Left kidney (tissue), 2 donors: Measurements from ENCODE around the gene SHROOM1. TPM values are rescaled to one million over a fixed set of nuclear protein-coding genes. Genes with fewer than 3 reads are reported as not detected.
"Not testable (repeated sequence)": the region's sequence is repeated elsewhere in the genome, so short reads cannot be mapped to it uniquely, and the experiment has no call there.

Source experiments
- DNase-seq: peaks from one replicate; pipeline ENCODE4 v3.0.0-alpha.2; 2013
- polyA plus RNA-seq: library from polyadenylated mRNA; unstranded; fragments of 120-200 nt; gene quantifications from one replicate; pipeline ENCODE4 v1.2.1, GENCODE V29; 2013; ENCODE audit not compliant: insufficient read length

SHROOM1 gene
- polyA plus RNA-seq, 1 donor, result 19.4 TPM

- no peak for DNase-seq
Observed at GRCh38 chr5:132807163-132807838, 23.1 kb downstream of the SHROOM1 start.

- DNase-seq, result not testable (repeated sequence)
Observed at GRCh38 chr5:132806804-132807162, 23.7 kb downstream of the SHROOM1 start.

DNA sequence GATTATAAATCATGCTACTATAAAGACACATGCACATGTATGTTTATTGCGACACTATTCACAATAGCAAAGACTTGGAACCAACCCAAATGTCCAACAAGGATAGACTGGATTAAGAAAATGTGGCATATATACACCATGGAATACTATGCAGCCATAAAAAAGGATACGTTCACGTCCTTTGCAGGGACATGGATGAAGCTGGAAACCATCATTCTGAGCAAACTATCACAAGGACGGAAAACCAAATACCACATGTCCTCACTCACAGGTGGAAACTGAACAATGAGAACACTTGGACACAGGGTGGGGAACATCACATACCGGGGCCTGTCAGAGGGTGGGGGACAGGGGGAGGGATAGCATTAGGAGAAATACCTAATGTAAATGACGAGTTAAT lies 24.6 kb downstream of the SHROOM1 start:
- not testable (repeated sequence) for DNase-seq

- DNase-seq, result not testable (repeated sequence)
Observed at GRCh38 chr5:132804219-132804618, 26.2 kb downstream of the SHROOM1 start.

GRCh38 chr5:132802685-132803066 lies 27.8 kb downstream of the SHROOM1 start:
- DNase-seq, result not testable (repeated sequence)

GRCh38 chr5:132802044-132802684 lies 28.3 kb downstream of the SHROOM1 start:
- no peak for DNase-seq

DNA sequence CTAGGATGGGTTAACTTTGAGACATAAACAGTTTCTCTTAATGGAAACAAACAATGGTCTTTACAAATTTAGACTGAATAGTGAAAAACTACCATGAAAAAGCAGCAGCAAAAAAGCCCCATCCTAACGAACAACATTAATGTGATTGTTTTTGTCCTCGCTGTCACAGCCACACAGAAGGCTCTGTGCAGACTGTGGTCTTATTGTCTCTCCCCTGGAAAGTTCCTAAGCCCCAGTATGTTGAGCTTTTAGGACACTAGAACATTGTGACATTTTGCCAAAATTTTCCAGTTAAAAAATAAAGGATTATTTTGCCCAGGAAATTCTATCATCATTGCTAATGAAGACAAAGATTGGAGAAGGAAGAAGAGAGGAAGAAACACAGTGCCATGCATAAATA lies 29.9 kb downstream of the SHROOM1 start:
- no peak for DNase-seq

GRCh38 chr5:132799392-132799791 lies 31.1 kb downstream of the SHROOM1 start:
- no peak for DNase-seq

DNA sequence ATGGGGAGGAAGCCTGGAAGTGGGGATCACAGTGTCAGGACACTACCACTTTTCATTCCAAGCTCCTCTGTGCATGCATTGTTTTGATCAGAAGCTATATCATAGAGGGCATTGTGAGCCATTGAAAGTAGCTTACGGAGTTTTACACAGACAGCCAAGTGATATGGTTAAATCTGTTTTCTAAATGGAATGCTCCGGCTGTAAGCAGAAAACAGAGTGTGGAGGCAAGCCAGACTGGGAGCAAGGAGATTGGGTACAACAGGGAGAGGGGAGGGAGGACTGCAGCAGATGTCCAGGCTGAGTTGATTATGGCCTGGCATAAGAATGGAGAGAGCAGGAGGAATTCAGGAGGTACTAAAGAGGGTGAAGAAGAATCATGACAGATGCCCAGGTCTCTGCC lies 32.8 kb downstream of the SHROOM1 start:
- DNase-seq, result no peak

DNA sequence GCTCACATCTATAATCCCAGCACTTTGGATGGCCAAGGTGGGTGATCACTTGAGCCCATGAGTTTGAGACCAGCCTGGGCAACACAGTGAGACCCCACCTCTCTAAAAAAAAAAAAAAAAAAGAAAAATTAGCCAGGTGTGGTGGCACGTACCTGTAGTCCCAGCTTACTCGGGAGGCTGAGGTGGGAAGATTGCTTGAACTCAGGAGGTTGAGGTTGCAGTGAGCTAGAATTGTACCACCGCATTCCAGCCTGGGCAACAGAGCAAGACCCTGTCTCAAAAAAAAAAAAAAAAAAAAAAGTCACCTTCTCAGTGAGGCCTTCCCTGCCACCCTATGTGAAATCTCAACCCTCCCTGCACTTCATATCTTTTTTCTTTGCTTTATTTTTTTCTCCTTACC lies 39.4 kb downstream of the SHROOM1 start:
- no peak for DNase-seq

GRCh38 chr5:132790201-132790865 lies 40.1 kb downstream of the SHROOM1 start:
- no peak for DNase-seq

GRCh38 chr5:132788990-132789886 lies 41.2 kb downstream of the SHROOM1 start:
- DNase-seq, result no peak

DNA sequence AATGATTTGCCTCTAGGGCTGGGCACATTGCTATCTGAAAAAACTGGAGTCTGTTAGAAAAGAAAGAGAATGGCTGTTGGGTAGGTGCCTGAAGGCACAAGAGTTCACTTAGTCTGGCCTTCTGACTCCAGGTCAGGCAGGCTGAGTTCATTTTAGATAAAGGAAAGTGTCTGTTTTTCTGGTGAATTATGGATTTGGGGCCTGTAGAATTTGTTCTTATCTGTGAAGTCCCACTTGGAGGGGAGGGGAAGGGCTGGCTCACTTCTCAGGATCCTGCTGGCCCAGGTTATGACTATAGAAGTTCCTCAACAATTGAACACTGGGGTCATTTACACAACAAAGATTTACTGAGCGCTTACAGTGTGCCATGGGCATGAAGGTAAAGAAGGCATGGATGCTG lies 41.9 kb downstream of the SHROOM1 start:
- DNase-seq, result no peak

DNA sequence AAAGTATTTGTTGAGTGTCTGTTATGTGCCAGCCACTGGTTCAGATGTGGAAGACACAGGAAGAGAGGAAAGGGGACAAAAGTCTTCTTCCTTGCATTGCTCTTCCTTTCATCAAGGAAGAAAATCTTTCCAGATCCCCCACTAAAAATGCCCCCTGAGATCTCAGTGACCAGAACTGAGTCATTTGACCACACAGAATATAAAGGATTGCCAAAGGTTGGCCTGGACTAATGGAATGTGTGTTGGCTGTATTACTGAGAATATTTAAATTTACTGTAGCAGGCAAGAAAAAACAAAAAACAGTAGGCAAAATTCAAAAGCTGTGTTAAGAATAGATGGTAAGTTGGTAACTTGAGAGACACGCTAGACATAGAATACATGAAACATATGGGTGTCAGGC lies 43.4 kb downstream of the SHROOM1 start:
- no peak for DNase-seq

DNA sequence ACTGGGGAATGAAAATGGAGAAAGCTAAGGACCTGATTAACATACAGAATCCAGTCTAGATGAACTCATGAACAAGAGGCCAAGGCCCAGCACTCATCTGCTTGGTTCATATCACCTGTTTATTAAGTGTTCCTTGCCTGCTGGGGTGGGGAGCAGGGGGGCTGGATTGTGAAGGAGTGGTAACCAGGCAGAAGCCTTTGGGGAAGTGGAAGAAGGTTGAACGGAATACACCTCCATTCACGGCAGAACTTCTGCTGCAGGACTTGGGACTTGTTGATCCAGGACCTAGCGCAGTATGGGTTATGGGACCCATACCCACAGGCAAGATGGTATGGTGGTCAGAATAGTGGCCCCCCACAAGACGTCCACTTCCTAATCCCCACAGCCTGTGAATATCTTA lies 44.6 kb downstream of the SHROOM1 start:
- no peak for DNase-seq

- no peak for DNase-seq
Observed at GRCh38 chr5:132785365-132785764, 45.1 kb downstream of the SHROOM1 start.

DNA sequence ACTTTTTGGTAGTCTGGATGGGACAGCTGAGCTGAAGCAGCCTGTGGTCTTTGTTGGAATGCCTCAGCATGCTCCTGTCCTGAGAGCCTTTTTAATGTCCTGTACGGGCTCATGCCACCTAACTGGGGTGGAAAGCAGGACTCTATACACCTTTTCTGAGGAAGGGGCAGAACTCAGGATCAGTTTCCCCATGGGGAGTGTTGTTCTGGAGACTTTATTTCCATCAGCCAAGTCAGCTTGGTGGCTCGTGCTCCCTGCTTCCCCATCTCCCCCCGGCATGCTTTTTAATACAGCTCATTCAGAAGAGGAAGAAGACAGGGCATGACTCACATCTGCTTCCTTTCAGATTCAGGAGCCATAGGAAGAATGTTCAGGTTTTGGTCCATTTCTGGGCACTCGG lies 48.3 kb downstream of the SHROOM1 start:
- DNase-seq, result no peak

GRCh38 chr5:132781029-132781428 lies 49.4 kb downstream of the SHROOM1 start:
- no peak for DNase-seq

DNA sequence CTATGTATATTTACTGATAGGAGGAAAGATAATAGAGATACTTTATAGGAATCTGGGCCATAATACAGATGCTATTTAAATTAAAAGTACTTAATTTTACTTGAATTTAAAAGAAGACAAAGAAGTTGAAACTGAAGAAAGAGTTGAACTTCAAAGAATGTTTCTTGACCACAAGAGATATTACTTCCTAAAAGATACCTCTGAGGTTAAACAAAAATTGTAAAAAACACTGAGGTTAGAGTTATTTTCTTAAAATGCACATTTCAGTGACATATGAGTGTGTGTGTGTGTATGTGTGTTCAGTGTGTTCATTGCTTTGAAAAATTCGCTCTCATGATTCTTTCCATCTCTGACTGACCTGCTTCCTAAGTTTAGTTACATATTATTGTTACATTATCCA lies 49.9 kb downstream of the SHROOM1 start:
- no peak for DNase-seq

DNA sequence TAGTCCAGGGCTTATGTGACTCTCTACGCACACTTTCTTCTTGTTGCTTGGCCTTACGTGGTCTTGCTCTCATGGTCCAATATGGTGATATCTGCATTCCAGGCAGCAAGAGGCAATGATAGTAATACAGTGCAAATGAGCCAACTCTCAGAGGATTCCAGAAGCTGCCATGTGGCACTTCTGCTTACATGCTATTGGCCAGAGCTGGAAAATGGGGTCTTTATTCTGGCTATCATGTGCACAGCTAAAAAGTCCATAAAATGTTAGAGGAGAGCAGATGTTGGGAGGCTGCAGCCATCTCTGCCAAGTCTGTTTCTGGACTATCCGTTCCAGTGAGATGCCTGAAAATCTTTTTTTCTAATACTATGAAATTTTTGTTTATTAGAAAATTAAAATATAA lies 50.5 kb downstream of the SHROOM1 start:
- no peak for DNase-seq

- DNase-seq, result no peak
Observed at GRCh38 chr5:132778856-132779255, 51.6 kb downstream of the SHROOM1 start.

- DNase-seq, result no peak
Observed at GRCh38 chr5:132778129-132778528, 52.3 kb downstream of the SHROOM1 start.
